Sciatic nerve (tissue), 2 donors: ENCODE data around the gene CAST. TPM values are rescaled to one million over a fixed set of nuclear protein-coding genes. Genes with fewer than 3 reads are reported as not detected.

ENCODE experiments used
- ATAC-seq: fragments of 200-7000 bp; cut with Tn5 transposase; one replicate; pipeline ENCODE4 v1.9.1; 2020; ENCODE audit warnings: mild to moderate bottlenecking, moderate library complexity
- DNase-seq: peaks from one replicate; pipeline ENCODE4 v3.0.0-alpha.2; 2020; ENCODE audit warnings: low spot score
- intact Hi-C: fragments of 100-400 bp; cut with DNase I; formaldehyde crosslinking; loops from one replicate; pipeline ENCODE4 v1.14.2; 2022
- total RNA-seq: library from RNA; stranded (reverse); fragmentation: NEBNext Ultra II Directional; extraction: Animal tissue kit (Norgen Biotek cat#: 25700); gene quantifications from one replicate; pipeline ENCODE4 v1.2.1, GENCODE V29; 2021
- donor health status: DM: no; HTN: no; CAD: no.
- donor health status: DM: no; HTN: no; CAD: no.

Gene CAST
- total RNA-seq, 1 donor from 2014 or later: 295 TPM

DNA sequence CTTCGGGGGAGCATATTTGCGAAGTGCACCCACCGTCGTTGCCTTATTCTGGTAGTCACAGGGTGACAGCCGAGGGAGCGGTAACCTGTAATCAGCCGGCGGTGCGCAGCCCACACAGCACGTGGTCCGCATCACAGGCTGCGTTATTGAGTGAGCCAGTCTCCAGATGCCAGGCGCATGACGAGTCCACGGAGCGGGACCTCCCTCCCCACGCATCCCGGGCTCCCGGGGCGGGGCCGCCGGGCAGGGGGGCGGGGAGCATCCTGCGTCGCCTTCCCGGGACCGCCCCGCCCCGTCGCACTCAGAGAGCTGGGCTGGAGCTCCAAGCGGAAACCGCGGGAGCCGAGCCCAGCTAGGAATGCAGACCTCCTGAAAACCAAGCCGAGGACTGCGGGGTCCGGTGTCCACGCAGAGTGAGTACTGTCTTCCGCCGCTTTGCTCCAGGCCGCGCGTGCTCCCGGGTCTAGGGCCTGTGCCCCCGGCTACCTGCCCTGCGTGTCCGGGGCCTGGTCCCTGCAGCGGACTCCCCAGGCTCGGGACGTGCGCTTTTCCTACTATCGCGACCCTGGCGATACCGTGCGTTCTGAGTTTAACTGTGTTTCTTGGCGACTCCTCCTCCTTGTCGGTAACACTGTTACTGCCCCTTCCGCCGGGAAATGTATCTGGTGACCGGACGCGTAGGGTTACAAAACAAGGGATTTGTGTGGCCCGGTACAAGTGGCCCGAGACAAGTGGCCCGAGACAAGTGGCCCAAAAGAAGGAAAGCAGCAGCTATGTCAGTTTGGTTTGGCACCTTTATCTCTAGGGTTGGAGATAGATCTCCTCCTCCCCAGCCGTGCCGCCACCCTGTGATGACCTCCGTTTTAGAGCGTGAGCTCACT lies 40.6 kb downstream of the CAST start:
- intact Hi-C loops: no loop called here
- DNase-seq: peak; percentile 95
- ATAC-seq: peak; percentile 99

DNA sequence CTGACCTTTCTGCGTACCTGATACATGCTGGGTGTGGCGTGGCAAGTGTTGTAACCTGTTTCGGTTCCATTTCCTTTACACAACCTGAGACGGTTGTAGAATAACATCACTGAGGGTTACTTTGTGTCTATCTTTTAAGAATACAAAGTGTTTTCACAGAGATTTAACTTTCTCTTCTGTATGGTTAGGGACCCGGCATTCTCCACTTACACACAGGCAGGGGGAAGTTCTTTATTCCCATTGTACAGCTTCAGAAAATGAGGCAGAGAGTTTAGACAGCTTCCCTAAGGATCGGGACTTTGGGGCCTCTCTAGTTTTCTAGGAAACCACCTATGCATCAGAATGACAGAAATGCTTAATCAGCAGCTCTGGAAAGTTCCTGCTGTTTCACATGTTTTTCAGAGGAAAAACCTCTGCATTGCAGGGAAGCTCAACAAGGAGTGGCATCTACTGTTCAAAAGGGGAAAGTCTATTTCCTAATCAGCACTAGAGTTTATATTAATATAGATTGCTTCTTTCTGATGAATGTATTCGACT lies 41.3 kb downstream of the CAST start:
- ATAC-seq (no peak), DNase-seq (no peak)
- intact Hi-C loops: no loop called here

DNA sequence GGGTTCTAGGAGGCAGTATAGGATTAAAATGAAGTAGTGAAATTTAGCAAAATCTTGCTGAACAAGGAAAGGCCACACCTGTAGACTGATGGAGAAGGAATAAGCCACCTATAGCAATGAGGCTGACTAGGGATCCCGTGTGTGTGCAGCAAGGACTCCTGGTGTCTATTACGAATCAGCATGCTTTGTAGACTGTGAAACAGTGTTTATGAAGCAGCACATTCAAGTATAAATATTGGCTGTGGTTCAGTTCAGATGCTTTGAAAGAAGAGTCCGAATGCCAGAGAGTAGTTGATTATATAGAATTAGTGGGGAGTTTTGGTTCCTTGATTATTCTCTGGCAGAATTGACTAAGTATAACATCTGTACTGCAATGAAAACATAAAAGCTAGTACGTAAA lies 41.8 kb downstream of the CAST start:
- no peak for ATAC-seq
- intact Hi-C loops: no loop called here
- DNase-seq: no peak

DNA sequence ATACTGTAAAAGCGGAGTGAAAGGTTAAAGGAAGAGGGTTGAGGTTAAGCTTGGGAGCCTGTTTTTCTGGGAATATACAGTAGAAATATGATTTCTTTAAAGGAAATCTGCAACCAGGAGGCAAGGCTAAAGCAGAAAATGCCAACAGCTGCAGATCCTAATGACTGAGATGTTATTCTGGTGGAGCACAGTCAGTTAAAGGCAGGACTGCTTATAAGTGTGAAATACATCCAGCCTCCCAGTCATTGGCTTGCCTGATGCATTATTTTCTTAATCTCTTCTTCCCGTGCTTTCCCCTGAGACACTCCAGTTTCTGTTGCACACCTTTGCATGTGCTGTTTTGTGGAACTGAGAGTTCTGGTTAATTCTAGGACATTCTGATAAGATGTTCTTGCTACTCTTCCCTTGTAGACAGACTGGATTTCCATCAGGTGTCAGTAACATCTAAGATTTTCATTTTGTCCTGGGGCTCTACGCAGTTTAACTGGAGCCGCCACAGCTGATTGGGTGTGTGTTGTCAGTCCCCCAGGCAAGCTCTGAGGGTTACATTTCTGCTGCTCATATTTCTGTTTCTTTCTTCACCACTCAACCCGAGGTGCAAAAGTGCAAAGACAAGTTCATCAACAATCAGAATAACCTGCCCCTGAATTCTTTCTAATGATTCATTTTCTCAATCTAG lies 44.4 kb downstream of the CAST start:
- ATAC-seq: no peak
- intact Hi-C loops: no loop called here

DNA sequence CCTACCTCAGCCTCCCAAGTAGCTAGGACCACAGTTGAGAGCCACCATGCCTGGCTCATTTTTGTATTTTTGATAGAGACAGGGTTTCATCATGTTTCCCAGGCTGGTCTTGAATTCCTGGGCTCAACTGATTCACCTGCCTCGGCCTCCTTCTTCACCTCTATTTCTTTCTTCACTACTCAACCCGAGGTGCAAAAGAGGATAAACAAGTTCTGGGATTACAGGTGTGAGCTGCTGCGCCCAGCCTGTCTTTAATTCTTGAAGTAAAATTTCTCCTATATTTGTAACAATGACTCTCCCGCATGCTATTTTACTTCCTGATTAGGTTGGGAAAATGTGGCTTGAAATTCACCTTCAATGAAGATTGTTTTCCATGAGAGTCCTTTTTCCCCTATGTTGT lies 46.4 kb downstream of the CAST start:
- no peak for ATAC-seq
- intact Hi-C loops: no loop called here
- no peak for DNase-seq

More for the DNA sequence above, 44.4 kb downstream of the CAST start:
- DNase-seq: no peak

DNA sequence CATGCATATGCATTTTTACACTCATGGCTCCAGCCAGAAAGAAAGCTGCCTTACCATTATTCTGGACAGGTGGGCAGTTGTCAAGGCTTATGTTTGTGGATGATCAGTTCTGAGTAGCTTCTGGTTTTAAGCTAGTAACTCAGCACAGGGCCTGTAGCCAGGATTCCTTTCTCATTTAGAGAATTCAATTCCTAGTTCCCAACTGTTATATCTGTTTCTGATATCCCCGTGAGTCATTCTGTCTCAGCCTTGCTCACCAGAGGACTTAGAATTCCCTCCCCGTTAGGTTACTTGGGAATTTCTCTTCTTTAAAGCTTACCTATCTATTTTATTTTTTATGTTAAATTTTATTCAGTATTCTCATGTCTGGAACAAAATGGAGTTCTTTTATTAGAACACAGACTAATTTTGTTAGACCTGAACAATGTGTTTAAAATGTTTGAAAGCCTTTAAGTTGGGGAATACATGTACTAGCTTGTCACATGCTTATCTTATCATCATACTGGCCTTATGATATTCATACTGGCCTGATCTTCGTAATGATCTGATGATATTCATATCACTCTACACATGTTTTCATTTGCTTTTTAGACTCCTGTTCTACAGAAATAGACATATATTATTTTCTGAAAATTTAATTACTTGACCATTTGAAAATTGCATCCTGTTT lies 47.1 kb downstream of the CAST start:
- intact Hi-C loops: no loop called here
- ATAC-seq: no peak
- DNase-seq: no peak

DNA sequence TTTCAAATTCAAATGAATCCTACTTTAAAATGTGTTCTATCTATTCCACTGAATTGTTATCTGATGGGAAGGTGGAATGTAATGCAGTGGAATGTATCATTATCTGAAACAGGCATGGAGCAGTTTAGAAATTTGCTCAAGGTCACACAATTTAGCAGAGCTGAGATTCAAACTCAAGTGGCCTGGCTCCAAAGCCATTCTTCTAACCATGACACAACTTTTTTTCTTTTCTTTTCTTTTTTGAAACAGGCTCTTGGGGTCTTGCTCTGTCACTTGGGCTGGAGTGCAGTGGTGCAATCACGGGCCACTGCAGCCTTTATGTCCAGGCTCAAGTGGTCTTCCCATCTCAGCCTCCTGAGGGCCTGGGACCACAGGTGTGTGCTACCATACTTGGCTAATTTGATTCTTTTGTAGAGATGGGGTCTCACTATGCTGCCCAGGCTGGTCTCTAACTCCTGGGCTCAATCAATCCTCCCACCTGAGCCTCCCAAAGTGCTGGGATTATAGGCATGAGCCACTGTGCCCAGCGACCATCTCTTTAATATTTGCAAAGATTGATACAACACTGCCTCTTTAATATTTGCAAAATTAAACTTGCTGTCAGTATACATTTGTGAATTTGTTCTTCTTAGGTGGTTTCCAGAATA lies 50.0 kb downstream of the CAST start:
- intact Hi-C loops: no loop called here
- DNase-seq (no peak), ATAC-seq (no peak)

DNA sequence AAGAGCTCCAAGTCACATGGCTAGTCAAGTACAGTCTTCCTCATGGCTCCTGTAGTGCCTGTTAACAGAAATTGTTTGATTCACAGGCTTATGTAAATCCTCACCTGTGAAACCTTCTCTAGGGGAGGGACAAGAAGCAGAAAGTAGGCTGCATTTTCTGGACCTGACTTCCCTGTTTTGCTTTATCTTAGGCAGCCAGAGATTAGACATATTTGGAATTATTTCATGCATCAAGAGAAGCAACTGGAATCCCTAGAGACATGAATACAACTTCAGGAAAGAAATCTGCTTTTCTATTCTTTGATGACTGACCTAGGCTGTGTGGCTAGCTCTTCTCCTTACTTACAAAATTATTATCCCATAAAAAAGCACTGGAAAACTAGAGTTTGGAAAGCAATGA lies 52.3 kb downstream of the CAST start:
- DNase-seq (no peak), ATAC-seq (peak; percentile 59)
- intact Hi-C loops: no loop called here

DNA sequence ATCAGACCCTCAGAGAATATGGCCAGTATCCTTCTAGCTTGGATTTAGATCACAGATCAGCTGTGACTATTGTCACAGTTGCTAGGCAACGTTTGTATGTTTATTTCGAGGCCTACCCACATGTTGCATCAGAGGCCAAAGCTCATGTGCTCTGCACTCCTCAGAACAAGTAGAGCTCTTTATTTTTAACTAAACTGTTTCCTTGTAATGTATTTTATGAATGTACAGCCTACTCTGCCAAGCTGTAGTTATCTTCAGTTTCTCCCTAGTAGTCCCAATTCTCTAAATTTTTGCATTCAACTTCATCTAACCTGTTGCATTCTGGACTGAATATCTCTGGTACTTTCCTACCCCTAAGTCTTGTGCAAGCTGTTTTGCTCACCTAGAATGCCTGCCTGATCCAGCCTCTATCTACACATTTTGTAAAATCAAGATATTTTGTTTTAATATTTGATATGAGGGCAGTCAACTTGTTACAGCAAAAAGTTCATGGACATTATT lies 52.8 kb downstream of the CAST start:
- DNase-seq (no peak), ATAC-seq (peak; percentile 95)
- intact Hi-C loops: no loop called here

DNA sequence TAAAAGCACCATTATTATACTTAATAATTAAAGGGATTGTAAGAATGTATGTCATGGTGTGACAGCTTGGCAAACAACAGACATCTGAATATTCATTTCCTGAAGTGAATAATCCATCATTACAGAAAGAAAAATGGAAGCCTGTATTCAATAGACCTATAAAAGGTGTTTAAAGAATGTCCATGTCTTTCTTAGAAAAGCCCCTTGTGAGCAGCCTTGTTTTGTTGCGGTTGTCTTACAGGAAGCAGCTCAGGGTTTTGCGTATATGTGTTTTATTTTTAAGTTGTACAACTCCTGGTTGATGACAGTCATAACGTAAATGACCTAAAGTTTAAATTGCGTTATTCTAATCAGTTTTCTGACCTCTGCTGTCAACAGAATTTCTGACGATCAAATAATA lies 53.8 kb downstream of the CAST start:
- ATAC-seq: no peak
- intact Hi-C loops: no loop called here
- no peak for DNase-seq

DNA sequence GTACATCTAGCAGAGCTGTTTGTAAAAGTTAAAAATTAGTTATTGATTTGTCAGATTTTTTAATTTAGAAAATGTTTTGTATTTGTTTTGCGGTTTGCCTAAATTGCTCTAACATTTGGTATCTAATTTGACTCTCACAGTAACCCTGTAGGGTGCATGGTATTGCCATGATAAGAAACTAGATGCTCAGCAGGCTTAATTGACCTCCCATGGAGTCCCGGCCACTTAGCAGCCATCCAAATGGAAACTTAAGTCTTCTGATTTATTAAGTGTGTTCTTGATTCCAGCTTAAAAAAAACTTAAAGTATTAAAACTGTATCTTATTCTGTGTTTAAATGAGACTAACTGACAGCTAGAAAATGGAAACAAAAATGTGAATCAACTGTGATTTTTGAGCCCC lies 54.5 kb downstream of the CAST start:
- no peak for ATAC-seq
- no peak for DNase-seq
- intact Hi-C loops: no loop called here

DNA sequence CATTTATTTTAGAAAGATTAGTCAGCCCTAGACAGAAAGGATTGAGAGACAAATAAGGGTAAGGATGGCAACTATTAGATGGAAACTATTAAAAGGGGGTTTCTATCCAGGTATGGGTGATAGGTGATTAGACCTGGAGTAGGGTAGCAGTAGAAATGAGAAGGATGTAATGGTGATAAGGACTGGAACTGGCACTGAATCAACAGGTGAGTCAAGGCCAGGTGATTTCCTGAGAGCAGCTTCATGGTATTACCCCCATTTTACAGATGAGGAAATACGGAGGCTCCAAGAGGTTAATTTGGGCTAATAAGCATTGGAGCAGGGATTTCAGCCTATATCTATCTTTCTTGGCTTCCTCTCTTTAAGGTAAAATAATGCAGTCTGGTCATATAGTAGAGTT lies 55.7 kb downstream of the CAST start:
- no peak for ATAC-seq
- no peak for DNase-seq
- intact Hi-C loops: no loop called here

DNA sequence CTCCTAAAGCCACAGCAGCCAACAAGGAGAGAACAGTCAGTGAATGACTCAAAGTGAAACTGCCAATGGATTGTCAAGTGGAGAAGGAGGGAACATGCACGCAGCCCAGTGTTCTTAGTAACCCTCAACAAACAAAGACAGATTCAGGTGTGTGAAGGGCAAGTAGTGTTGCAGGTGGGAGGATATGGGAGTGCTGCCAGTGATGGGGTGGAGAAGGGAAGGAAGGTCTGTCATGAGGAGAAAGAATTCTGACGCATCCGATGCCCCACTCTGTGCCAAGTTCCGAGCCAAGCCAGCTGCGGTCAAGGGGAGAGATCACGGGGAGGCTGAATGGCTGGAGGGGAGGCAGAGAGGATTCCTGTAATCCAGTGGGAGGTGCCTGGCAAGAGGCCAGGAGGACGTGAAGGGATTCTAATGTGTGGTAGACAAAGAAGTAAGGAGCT lies 56.5 kb downstream of the CAST start:
- DNase-seq (peak; percentile 68), ATAC-seq (no peak)
- intact Hi-C loops: no loop called here

DNA sequence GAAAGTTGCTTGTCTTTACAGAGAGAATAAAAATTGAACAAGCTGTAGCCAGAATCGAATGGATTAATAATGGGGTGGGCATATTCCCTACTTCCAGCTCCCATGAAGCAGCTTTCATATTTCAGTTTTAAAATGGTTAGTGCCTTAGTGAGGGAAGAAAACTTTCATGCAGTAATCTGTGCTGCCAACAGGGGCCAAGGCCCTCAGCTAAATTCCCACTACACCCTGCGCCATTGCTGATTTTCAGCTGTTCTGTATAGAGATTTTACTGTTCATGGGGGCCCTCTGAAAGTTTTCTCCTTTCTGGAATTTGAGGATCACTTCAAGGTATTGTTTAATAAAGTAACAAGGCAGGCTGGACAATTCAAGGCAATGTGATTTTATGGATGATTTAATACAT lies 58.2 kb downstream of the CAST start:
- intact Hi-C loops: loop anchor here (10.0 kb wide), 1 partner anchor 106 kb away; no protein-coding TSS in a partner anchor
- ATAC-seq: no peak
- DNase-seq: no peak

DNA sequence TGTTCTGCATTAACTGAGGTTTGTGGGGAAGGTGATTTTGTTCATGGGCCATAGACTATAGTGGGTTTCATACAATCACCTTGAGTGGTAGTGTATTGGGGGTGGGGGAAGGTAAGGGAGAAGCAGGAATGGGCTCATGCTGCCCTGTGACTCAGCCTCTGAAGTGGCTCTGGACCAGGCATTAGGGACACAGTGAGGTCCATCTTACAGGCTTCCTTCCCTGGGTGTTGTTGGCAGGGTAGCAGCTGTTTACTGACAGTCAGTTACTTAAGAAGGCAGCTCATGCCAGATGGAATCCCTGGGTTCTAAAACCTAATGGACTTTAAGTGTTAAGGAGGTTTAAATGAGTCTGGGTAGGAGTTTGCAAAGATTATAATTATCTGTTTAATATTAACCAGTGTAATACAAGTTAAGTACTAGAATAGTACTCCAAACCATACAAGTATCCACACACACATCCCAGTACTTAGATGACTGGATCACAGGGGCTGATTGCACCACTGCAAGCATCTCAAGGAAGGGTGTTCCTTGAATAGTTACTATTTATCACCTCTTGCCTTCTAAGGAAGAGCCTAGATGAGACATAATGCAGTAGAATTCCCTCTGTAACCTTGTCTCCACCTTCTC lies 59.3 kb downstream of the CAST start:
- DNase-seq: no peak
- peak; percentile 62 for ATAC-seq
- intact Hi-C loops: loop anchor here (10.0 kb wide), 1 partner anchor 107 kb away; no protein-coding TSS in a partner anchor

DNA sequence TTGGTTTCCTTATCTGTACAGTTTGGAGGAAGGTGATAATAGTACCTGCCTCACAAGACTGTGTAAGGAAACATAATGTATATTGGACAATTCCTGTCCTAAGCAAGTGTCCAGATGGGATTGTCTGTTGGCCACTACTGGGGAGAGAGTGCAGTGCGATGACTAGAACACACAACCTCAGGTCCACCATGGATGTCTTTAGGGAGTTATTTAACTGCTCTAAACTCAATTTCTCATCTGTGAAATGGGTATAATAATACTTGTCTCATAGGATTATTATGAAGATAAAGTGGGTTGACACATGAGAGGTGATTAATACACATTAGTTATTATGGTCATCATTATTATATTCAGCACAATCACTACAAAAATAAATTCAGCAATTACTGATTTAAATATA lies 63.1 kb downstream of the CAST start:
- DNase-seq (no peak), ATAC-seq (no peak)
- intact Hi-C loops: loop anchor here (10.0 kb wide), 1 partner anchor 110 kb away; no protein-coding TSS in a partner anchor

DNA sequence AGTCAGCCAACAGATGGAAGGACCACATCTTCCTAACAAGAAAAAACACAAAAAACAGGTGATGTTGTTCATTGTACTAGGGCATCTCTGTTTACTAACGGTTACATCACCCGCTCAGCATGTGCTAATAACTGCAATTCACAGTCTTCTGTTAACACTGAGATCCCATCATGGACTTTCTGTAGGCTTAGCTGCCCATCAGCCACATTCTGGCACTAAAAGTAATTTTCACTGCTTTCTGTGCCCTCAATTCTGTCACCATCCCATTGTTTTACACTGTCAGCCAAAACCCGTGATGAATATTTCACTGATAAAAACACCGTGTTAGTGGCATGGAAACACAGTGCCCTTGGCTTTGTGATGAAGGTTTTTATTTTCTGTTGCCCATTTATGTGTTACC lies 64.6 kb downstream of the CAST start:
- ATAC-seq (no peak), DNase-seq (no peak)
- intact Hi-C loops: loop anchor here (10.0 kb wide), 1 partner anchor 112 kb away; no protein-coding TSS in a partner anchor

DNA sequence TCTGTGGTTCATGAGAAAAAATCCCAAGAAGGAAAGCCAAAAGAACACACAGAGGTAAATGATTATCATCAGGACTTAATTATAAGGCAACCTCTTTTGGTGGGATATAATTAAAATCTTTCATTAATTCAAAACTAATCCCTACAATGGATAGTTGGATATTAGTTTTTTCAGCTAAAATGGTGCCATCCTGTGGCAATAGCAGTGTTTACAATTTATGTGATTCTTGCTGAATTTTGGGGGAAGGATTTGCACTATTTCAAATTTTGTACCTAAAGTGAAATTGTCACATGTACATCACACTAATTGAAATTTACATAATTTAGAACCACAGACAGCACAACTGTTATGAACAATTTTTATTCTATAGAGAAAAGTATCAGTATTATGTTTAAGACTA lies 67.0 kb downstream of the CAST start:
- intact Hi-C loops: loop anchor here (10.0 kb wide), 1 partner anchor 114 kb away; no protein-coding TSS in a partner anchor
- no peak for DNase-seq
- no peak for ATAC-seq
